ENCODE measurements around the gene GANAB. TPM values are rescaled to one million over a fixed set of nuclear protein-coding genes. Genes with fewer than 3 reads are reported as not detected.

Gene GANAB
- total RNA-seq, 4 donors from 2014 or later = 56.9 to 513 (median 270) TPM

GRCh38 chr11:62593434-62594044 is 52.9 kb downstream of the GANAB start:
- intact Hi-C loops (cut with DNase I; ENCODE audit: low total_unique reads) = no loop called here
- Histone ChIP-seq H3K9me3 (no peaks in the 10 kb centered on the region), H3K27me3 (no peaks in the 10 kb centered on the region), H3K36me3 (no peaks in the 10 kb centered on the region), H3K27ac (no peak overlapping the region), H3K4me1 (no peaks in the 10 kb centered on the region), H3K4me3 (no peak overlapping the region)
- DNase-seq = peak; percentile 62 to 72
- TF ChIP-seq POLR2A (IDR thresholded peaks at IDR 0.05) = no peak
- peak; percentile 30 to 50 (median 40) for TF ChIP-seq CTCF (IDR thresholded peaks at IDR 0.05)

GRCh38 chr11:62592989-62593421 is 53.4 kb downstream of the GANAB start:
- no peak for DNase-seq
- TF ChIP-seq CTCF (IDR thresholded peaks at IDR 0.05) (no peak), POLR2A (IDR thresholded peaks at IDR 0.05) (no peak)
- H3K27me3 ChIP-seq = no peaks in the 10 kb centered on the region
- H3K4me1 ChIP-seq = no peaks in the 10 kb centered on the region
- no peaks in the 10 kb centered on the region for H3K36me3 ChIP-seq
- no peak overlapping the region for H3K4me3 ChIP-seq
- peak overlapping the region; percentile 88 to 91 for H3K27ac ChIP-seq
- intact Hi-C loops (cut with DNase I; ENCODE audit: low total_unique reads) = no loop called here
- H3K9me3 ChIP-seq = no peaks in the 10 kb centered on the region

- H3K4me1 ChIP-seq = no peaks in the 10 kb centered on the region
- no peak for DNase-seq
- intact Hi-C loops (cut with DNase I; ENCODE audit: low total_unique reads) = no loop called here
- no peaks in the 10 kb centered on the region for H3K27me3 ChIP-seq
- H3K36me3 ChIP-seq = no peaks in the 10 kb centered on the region
- H3K4me3 ChIP-seq = peak overlapping the region; percentile 37 to 69
- H3K27ac ChIP-seq = peak overlapping the region; percentile 88 to 91
- no peaks in the 10 kb centered on the region for H3K9me3 ChIP-seq
- TF ChIP-seq CTCF (IDR thresholded peaks at IDR 0.05) (no peak), POLR2A (IDR thresholded peaks at IDR 0.05) (no peak)
Measured at GRCh38 chr11:62592146-62592815, 54.1 kb downstream of the GANAB start.

GRCh38 chr11:62591448-62592145 is 54.8 kb downstream of the GANAB start, which contains the start of gene TUT1:
TSS of gene TUT1 (minus strand) at chr11:62591523. CDS start at chr11:62591485, 38 bp downstream.
- Histone ChIP-seq H3K9me3 (no peaks in the 10 kb centered on the region), H3K27me3 (no peaks in the 10 kb centered on the region), H3K4me3 (peak within 1 kb of the TSS; percentile 55 to 69), H3K27ac (peak within 1 kb of the TSS; percentile 88 to 91), H3K36me3 (no peaks in the 10 kb centered on the region), H3K4me1 (no peaks in the 10 kb centered on the region)
- TF ChIP-seq CTCF (IDR thresholded peaks at IDR 0.05) = peak in 2 of 4 experiments; percentile 32 to 35
- TF ChIP-seq POLR2A (IDR thresholded peaks at IDR 0.05) = peak; percentile 82 to 90
- peak; percentile 97 for DNase-seq
- intact Hi-C loops (cut with DNase I; ENCODE audit: low total_unique reads) = no loop called here

Measured in uterus (tissue), 4 donors.